IMR-90 (cell line): ENCODE data around the gene AKT3. TPM values are rescaled to one million over a fixed set of nuclear protein-coding genes. Genes with fewer than 3 reads are reported as not detected.

Experiments used
- ATAC-seq: fragments of 200-7000 bp; cut with Tn5 transposase; 2 replicates; pipeline ENCODE4 v1.9.1; 2020; ENCODE audit warnings: low read depth, mild to moderate bottlenecking, moderate library complexity
- BruUV-seq: library from RNA; stranded (reverse); fragments of 400-500 nt; replicated peaks from 2 replicates; lab custom pipeline; 2021; lab: Mats Ljungman, UMichigan
- CTCF ChIA-PET: fragments of 300-600 bp; formaldehyde crosslinking; extraction: SDS; loops from one replicate; lab custom pipeline; 2021; ENCODE audit warnings: antibody characterized with exemption; lab: Yijun Ruan, JAX
- POLR2A ChIA-PET: fragments of 300-600 bp; sonication (Branson Sonifier 250); formaldehyde crosslinking; loops from one replicate; lab custom pipeline; 2022; ENCODE audit warnings: antibody characterized with exemption; ENCODE audit not compliant: unreplicated experiment; lab: Charles Lee
- DNase-seq: peaks from one replicate; pipeline ENCODE4 v3.0.0; 2013
- H2AFZ ChIP-seq: replicated peaks from 2 replicates; pipeline ENCODE3; 2013; ENCODE audit warnings: low read length, mild to moderate bottlenecking; ENCODE audit not compliant: poor library complexity
- H2AK5ac ChIP-seq: 2 replicates; pipeline ENCODE4 v1.6.1; 2013; ENCODE audit warnings: low read depth, low read length, inconsistent platforms
- H2AK9ac ChIP-seq: replicated peaks from 2 replicates; pipeline ENCODE3; 2013; ENCODE audit warnings: mild to moderate bottlenecking, low read depth, low read length, moderate library complexity; ENCODE audit not compliant: poor library complexity
- H2BK120ac ChIP-seq: 2 replicates; pipeline ENCODE4 v1.6.1; 2013; ENCODE audit warnings: low read depth, low read length, inconsistent platforms
- H2BK15ac ChIP-seq: 3 replicates; pipeline ENCODE4 v1.6.1; 2013; ENCODE audit warnings: low read depth, low read length, inconsistent platforms
- H2BK20ac ChIP-seq: 2 replicates; pipeline ENCODE4 v1.6.1; 2013; ENCODE audit warnings: low read depth, mild to moderate bottlenecking, inconsistent platforms, low read length, moderate library complexity
- H2BK5ac ChIP-seq: 2 replicates; pipeline ENCODE4 v1.6.1; 2013; ENCODE audit warnings: mild to moderate bottlenecking, low read depth, low read length, inconsistent platforms; ENCODE audit not compliant: poor library complexity, severe bottlenecking
- H3K14ac ChIP-seq: replicated peaks from 2 replicates; pipeline ENCODE4 v1.6.1; 2013; ENCODE audit warnings: low read depth, low read length, inconsistent platforms
- H3K18ac ChIP-seq: 2 replicates; pipeline ENCODE4 v1.6.1; 2013; ENCODE audit warnings: low read depth, low read length, control low read depth
- H3K23ac ChIP-seq: 2 replicates; pipeline ENCODE4 v1.6.1; 2013; ENCODE audit warnings: low read depth, low read length, inconsistent platforms
- H3K27ac ChIP-seq: 2 replicates; pipeline ENCODE4 v1.5.1; 2013; ENCODE audit warnings: mild to moderate bottlenecking, control low read depth, low read length; ENCODE audit not compliant: insufficient read depth
- H3K27me3 ChIP-seq: 2 replicates; pipeline ENCODE4 v1.6.1; 2013; ENCODE audit warnings: low read length; ENCODE audit not compliant: control insufficient read depth, insufficient read depth
- H3K36me3 ChIP-seq: 2 replicates; pipeline ENCODE4 v1.6.1; 2013; ENCODE audit warnings: low read length, mixed read lengths; ENCODE audit not compliant: control insufficient read depth, insufficient read depth
- H3K4ac ChIP-seq: 2 replicates; pipeline ENCODE4 v1.6.1; 2013; ENCODE audit warnings: low read depth, low read length, inconsistent platforms
- H3K4me1 ChIP-seq: 2 replicates; pipeline ENCODE4 v1.6.1; 2013; ENCODE audit warnings: low read length, mixed read lengths; ENCODE audit not compliant: control insufficient read depth, insufficient read depth
- H3K4me2 ChIP-seq: 2 replicates; pipeline ENCODE4 v1.6.1; 2013; ENCODE audit warnings: low read depth, mild to moderate bottlenecking, control low read depth, low read length, moderate library complexity
- H3K4me3 ChIP-seq: 2 replicates; pipeline ENCODE4 v1.5.1; 2013; ENCODE audit warnings: low read depth, mild to moderate bottlenecking, control low read depth, low read length, moderate library complexity; ENCODE audit not compliant: insufficient read depth
- H3K56ac ChIP-seq: 2 replicates; pipeline ENCODE4 v1.6.1; 2013; ENCODE audit warnings: low read length, inconsistent platforms; ENCODE audit not compliant: insufficient read depth; ENCODE audit errors: extremely low read depth
- H3K79me1 ChIP-seq, 2 experiments: 2 replicates each; pipeline ENCODE4 v1.6.1; 2013; ENCODE audit warnings: low read length in 2 of 2, inconsistent platforms in 1 of 2, low read depth in 1 of 2
- H3K9ac ChIP-seq: 2 replicates; pipeline ENCODE4 v1.6.1; 2013; ENCODE audit warnings: low read depth, low read length, control low read depth
- H3K9me1 ChIP-seq: 2 replicates; pipeline ENCODE4 v1.6.1; 2013; ENCODE audit warnings: low read length, inconsistent platforms; ENCODE audit not compliant: insufficient read depth
- H3K9me3 ChIP-seq: 2 replicates; pipeline ENCODE4 v1.6.1; 2013; ENCODE audit warnings: low read length; ENCODE audit not compliant: control insufficient read depth, insufficient read depth
- H4K20me1 ChIP-seq: 2 replicates; pipeline ENCODE4 v1.6.1; 2013; ENCODE audit warnings: low read length, inconsistent platforms; ENCODE audit not compliant: insufficient read depth
- H4K5ac ChIP-seq: 2 replicates; pipeline ENCODE4 v1.6.1; 2013; ENCODE audit warnings: mild to moderate bottlenecking, low read depth, low read length, control low read depth
- H4K8ac ChIP-seq, 2 experiments: 2 replicates each; pipeline ENCODE4 v1.6.1; 2013; ENCODE audit warnings: low read depth in 2 of 2, low read length in 2 of 2, control low read depth in 1 of 2, inconsistent platforms in 1 of 2
- H4K91ac ChIP-seq: 2 replicates; pipeline ENCODE4 v1.6.1; 2013; ENCODE audit warnings: low read depth, low read length, inconsistent platforms; ENCODE audit not compliant: insufficient read depth
- CEBPB ChIP-seq: IDR thresholded peaks from 2 replicates; pipeline ENCODE4 v1.6.1; 2012; ENCODE audit warnings: low read depth, low read length, improper control_type of control experiment
- CHD1 ChIP-seq: IDR thresholded peaks from 2 replicates; pipeline ENCODE4 v1.6.1; 2012; ENCODE audit warnings: low read depth, low read length, improper control_type of control experiment
- CTCF ChIP-seq: conservative IDR thresholded peaks from 2 replicates; pipeline ENCODE4 v1.5.1; 2012; ENCODE audit warnings: mild to moderate bottlenecking, low read depth, low read length, improper control_type of control experiment
- ELK1 ChIP-seq: fragments of 150-350 bp; IDR thresholded peaks from 2 replicates; pipeline ENCODE4 v1.6.1; 2016; ENCODE audit warnings: low read depth, mild to moderate bottlenecking, low read length, moderate library complexity, borderline replicate concordance
- FOS ChIP-seq: fragments of 150-350 bp; IDR thresholded peaks from 2 replicates; pipeline ENCODE4 v1.6.1; 2016; ENCODE audit warnings: low read depth, low read length
- MAFK ChIP-seq: IDR thresholded peaks from 2 replicates; pipeline ENCODE4 v1.6.1; 2012; ENCODE audit warnings: low read depth, low read length, improper control_type of control experiment
- MAZ ChIP-seq: IDR thresholded peaks from 2 replicates; pipeline ENCODE4 v1.6.1; 2012; ENCODE audit warnings: low read depth, mild to moderate bottlenecking, low read length, improper control_type of control experiment, moderate library complexity, borderline replicate concordance
- MXI1 ChIP-seq: IDR thresholded peaks from 2 replicates; pipeline ENCODE4 v1.6.1; 2012; ENCODE audit warnings: low read depth, mild to moderate bottlenecking, low read length, moderate library complexity, borderline replicate concordance
- POLR2A ChIP-seq: IDR thresholded peaks from 2 replicates; pipeline ENCODE4 v1.6.1; 2012; ENCODE audit warnings: mild to moderate bottlenecking, low read depth, low read length
- RCOR1 ChIP-seq: IDR thresholded peaks from 2 replicates; pipeline ENCODE4 v1.6.1; 2012; ENCODE audit warnings: mild to moderate bottlenecking, low read length, improper control_type of control experiment; ENCODE audit not compliant: insufficient replicate concordance
- RFX5 ChIP-seq: IDR thresholded peaks from 2 replicates; pipeline ENCODE4 v1.8.0; 2012; ENCODE audit warnings: low read depth, mild to moderate bottlenecking, low read length, moderate library complexity
- SMC3 ChIP-seq: fragments of 150-350 bp; IDR thresholded peaks from 2 replicates; pipeline ENCODE4 v1.6.1; 2016; ENCODE audit warnings: low read depth, mild to moderate bottlenecking, antibody characterized with exemption, low read length, moderate library complexity
- WGBS, 2 experiments: methylation state at CpG; one replicate each; pipeline versions ENCODE4 v1.1.5 to v1.1.7; 2013; ENCODE audit warnings: missing lambda C conversion rate in 2 of 2; ENCODE audit not compliant: insufficient read length in 1 of 2; ENCODE audit errors: extremely low coverage in 2 of 2; 5-methylcytosine and 5-hydroxymethylcytosine counted together
- dilution Hi-C: fragments of 300-500 bp; cut with HindIII; formaldehyde crosslinking; loops from one replicate; pipeline ENCODE4 v1.14.3; 2018; ENCODE audit warnings: low sequenced_read_pairs; ENCODE audit not compliant: unreplicated experiment
- in situ Hi-C: fragments of 300-500 bp; cut with MboI; formaldehyde crosslinking; loops from 3 replicates; pipeline ENCODE4 v1.14.3; 2019; ENCODE audit warnings: low sequenced_read_pairs, inconsistent platforms, mixed read lengths
- intact Hi-C: fragments of 100-400 bp; cut with micrococcal nuclease; formaldehyde crosslinking; loops from 2 replicates; pipeline ENCODE4 v1.10.0; 2022
- polyA plus RNA-seq, 3 experiments: library from polyadenylated mRNA; depleted of rRNA; stranded (reverse); fragments of >200 nt; gene quantifications; 2 replicates each; pipeline ENCODE4 v1.2.3, GENCODE V29; 2012; ENCODE audit warnings: low replicate concordance in 1 of 3
- total RNA-seq: library from RNA; depleted of rRNA; stranded (reverse); fragments of >200 nt; gene quantifications from 2 replicates; pipeline ENCODE4 v1.2.3, GENCODE V29; 2012

The AKT3 gene
- total and polyA plus RNA-seq, 2 of the 4 experiments (the other 2 are of a cell fraction), result 15.2 to 19.4 TPM

- no TSS peak for BruUV-seq
- Histone ChIP-seq H2AK9ac (no peak overlapping the region), H3K4me3 (no peak overlapping the region), H3K9ac (no peak overlapping the region), H3K4ac (no peak overlapping the region), H4K5ac (no peak overlapping the region), H3K9me1 (no peaks in the 10 kb centered on the region), H3K14ac (no peak overlapping the region), H4K8ac (no peak overlapping the region), H2BK20ac (no peak overlapping the region), H2BK5ac (no peak overlapping the region), H3K4me2 (no peak overlapping the region), H3K23ac (no peak overlapping the region), H2AFZ (no peak overlapping the region), H4K91ac (no peak overlapping the region), H3K18ac (no peak overlapping the region), H4K20me1 (no peaks in the 10 kb centered on the region), H3K9me3 (no peaks in the 10 kb centered on the region), H2BK120ac (no peak overlapping the region), H2BK15ac (no peak overlapping the region), H3K27me3 (no peaks in the 10 kb centered on the region), H3K36me3 (peaks cover 4% of the 10 kb centered on the region), H3K56ac (no peak overlapping the region), H3K4me1 (no peaks in the 10 kb centered on the region), H3K79me1 (peaks cover 0 to 4% of the 10 kb centered on the region in 2 experiments; a peak in 1 of 4 replicates), H3K27ac (no peak overlapping the region), H2AK5ac (no peak overlapping the region)
- CTCF ChIA-PET, result no interaction called here
- TF ChIP-seq MAZ (no peak), POLR2A (no peak), RCOR1 (no peak), MAFK (no peak), RFX5 (no peak), ELK1 (no peak), SMC3 (no peak), MXI1 (no peak), CEBPB (no peak), CHD1 (no peak), FOS (no peak), CTCF (no peak)
- DNase-seq (peak; percentile 62), ATAC-seq (0 out of 2 replicates have a peak, but pooled peaks have one; percentile 42)
- POLR2A ChIA-PET, result no interaction called here
- in situ Hi-C loops (no loop called here), dilution Hi-C loops (no loop called here), intact Hi-C loops (no loop called here)
- WGBS, 2 experiments, result no CpG with 5 or more reads among the region's 3 CpGs
Observed at GRCh38 chr1:243447347-243447746, 402.7 kb downstream of the AKT3 start.
